C4-2B (cell line): ENCODE results near the gene CLSTN2.

Experiments used
- ZFX ChIP-seq: fragments of 450-650 bp; IDR thresholded peaks from 2 replicates; pipeline ENCODE4 v1.6.1; 2017
- TF ChIP-seq, protein P1 (sequence below): fragments of 450-650 bp; conservative IDR thresholded peaks from 2 replicates; pipeline ENCODE4 v1.5.1; 2017; ENCODE audit warnings: mild to moderate bottlenecking

- TF ChIP-seq, protein P1, sequence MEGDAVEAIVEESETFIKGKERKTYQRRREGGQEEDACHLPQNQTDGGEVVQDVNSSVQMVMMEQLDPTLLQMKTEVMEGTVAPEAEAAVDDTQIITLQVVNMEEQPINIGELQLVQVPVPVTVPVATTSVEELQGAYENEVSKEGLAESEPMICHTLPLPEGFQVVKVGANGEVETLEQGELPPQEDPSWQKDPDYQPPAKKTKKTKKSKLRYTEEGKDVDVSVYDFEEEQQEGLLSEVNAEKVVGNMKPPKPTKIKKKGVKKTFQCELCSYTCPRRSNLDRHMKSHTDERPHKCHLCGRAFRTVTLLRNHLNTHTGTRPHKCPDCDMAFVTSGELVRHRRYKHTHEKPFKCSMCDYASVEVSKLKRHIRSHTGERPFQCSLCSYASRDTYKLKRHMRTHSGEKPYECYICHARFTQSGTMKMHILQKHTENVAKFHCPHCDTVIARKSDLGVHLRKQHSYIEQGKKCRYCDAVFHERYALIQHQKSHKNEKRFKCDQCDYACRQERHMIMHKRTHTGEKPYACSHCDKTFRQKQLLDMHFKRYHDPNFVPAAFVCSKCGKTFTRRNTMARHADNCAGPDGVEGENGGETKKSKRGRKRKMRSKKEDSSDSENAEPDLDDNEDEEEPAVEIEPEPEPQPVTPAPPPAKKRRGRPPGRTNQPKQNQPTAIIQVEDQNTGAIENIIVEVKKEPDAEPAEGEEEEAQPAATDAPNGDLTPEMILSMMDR = no peak
- no peak for TF ChIP-seq ZFX
These were observed 218.8 kb downstream of the CLSTN2 start for GRCh38 chr3:140153736-140154135.
